GM12873 (cell line): ENCODE data around the gene PGAP6.

Experiments used
- TF ChIP-seq, protein P1 (sequence below): IDR thresholded peaks from 2 replicates; pipeline ENCODE4 v1.5.1; 2012; ENCODE audit warnings: low read depth, mild to moderate bottlenecking, moderate library complexity, low read length, control low read depth; ENCODE audit not compliant: insufficient read depth; ENCODE audit errors: missing control alignments

Gene PGAP6

DNA sequence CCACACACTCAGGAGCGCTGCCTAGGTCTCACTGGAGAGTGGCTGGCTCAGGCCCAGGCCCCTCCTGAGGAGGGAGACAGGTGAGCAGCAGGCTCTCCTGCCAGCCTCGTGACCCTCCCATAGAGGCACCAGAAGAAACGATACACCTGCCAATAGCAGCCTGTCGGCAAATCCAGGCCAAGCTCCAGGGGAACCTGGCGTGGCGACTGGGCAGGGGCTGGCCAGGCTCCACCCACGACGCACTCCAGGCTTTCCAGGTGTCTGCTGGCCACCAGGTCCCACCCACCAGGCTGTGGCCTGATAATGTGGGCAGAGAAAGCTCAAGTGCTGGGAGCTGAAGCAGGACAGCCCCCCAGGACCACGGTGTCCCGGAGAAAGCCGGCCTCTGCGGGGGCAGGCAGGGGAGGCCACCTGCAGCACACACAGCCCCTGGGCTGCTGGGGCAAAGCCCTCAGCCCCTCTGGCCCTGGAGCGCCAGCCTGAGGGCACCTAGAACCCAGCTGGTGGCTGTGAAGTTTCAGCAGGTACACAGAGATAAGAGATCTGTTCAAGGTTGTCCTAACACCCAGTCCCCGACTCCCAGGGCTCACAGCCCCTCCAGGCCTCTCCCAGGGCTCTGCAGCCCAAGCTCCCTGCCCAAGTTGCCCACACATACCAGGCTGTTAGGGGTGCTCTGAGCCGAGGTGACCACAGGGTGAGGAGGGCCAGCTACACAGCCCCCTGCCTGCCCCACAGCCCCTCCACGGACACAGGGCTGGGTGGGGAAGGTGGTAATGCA is 2.4 kb downstream of the PGAP6 start:
- TF ChIP-seq, protein P1, sequence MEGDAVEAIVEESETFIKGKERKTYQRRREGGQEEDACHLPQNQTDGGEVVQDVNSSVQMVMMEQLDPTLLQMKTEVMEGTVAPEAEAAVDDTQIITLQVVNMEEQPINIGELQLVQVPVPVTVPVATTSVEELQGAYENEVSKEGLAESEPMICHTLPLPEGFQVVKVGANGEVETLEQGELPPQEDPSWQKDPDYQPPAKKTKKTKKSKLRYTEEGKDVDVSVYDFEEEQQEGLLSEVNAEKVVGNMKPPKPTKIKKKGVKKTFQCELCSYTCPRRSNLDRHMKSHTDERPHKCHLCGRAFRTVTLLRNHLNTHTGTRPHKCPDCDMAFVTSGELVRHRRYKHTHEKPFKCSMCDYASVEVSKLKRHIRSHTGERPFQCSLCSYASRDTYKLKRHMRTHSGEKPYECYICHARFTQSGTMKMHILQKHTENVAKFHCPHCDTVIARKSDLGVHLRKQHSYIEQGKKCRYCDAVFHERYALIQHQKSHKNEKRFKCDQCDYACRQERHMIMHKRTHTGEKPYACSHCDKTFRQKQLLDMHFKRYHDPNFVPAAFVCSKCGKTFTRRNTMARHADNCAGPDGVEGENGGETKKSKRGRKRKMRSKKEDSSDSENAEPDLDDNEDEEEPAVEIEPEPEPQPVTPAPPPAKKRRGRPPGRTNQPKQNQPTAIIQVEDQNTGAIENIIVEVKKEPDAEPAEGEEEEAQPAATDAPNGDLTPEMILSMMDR: no peak

DNA sequence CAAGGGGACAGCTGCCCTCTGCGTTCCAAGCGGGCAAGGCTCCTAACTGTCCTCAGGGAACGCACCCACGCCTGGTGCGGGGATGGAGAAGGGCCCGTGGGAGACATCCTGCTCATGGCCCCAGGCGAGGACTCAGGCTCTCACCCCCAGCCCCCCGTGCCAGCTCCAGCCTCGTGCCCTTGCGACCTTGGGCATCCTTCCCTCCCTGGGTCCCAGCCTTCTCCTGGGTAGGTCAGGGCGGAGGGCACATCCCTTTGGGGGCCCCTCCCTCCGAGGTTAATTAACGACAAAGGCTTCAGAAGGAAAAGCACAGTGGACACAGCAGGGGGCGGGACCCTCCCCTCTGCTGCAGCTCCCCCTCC is 3.0 kb downstream of the PGAP6 start:
- TF ChIP-seq, protein P1: no peak

GRCh38 chr16:377419-377951 is 4.3 kb downstream of the PGAP6 start:
- TF ChIP-seq, protein P1: no peak

- TF ChIP-seq, protein P1: no peak
Measured at GRCh38 chr16:376817-377418, 4.9 kb downstream of the PGAP6 start.

- TF ChIP-seq, protein P1: no peak
Measured at GRCh38 chr16:375927-376816, 5.6 kb downstream of the PGAP6 start.

DNA sequence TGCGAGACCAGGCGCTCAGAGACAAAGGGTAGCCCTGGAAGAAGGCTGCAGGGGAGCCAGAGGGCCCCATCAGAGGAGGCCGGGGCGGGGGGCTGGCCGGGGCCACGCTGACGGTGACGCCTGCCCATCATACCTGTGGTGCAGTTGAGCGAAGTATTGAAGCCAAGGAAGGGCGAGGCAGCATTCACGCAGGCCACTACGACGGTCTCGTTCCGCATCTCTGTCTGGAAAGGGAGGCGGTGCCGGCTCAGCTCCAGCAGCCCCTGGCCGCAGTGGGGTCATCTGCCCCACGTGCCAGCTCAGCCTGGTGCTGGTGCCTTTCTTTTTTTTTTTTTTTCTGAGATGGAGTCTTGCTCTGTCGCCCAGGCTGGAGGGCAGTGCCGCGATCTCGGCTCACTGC is 6.6 kb downstream of the PGAP6 start:
- TF ChIP-seq, protein P1: no peak

DNA sequence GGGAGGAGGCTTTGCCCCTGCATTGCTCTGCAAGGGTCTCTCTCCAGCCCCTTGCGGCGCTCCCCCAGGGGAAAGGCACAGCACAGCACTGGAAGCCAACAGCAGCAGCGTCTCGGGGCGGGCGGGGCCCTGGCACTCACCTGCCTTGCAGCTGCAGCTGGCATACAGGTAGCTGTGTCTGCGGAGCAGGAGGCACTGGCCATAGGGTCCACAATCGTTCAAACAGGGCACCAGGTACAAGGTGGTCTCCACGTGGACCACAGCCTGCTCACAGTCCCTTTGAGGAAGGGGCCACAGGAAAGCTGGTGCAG is 7.2 kb downstream of the PGAP6 start:
- TF ChIP-seq, protein P1: no peak
